Measurements from ENCODE around the gene OR14K1. TPM values are rescaled to one million over a fixed set of nuclear protein-coding genes. Genes with fewer than 3 reads are reported as not detected.

The OR14K1 gene
- total and polyA plus RNA-seq, 10 of the 15 experiments (the other 5 are each of a cell fraction or from before 2014, with no cell fraction given) = not detected

- ChIA-PET POLR2A (no interaction called here), CTCF (no interaction called here), SMC1A (ENCODE audit: uncharacterized antibody, unreplicated experiment) (no interaction called here), RAD21 (ENCODE audit: unreplicated experiment) (no interaction called here)
- 66% methylated on average over 2 of the region's 2 CpGs for WGBS (ENCODE audit: insufficient coverage, insufficient replicate concordance, low lambda C conversion rate, missing lambda C conversion rate)
- H3K36me3 ChIP-seq (ENCODE audit: control insufficient read depth in 2 of 2, insufficient read depth in 2 of 2, low read length in 1 of 2) = no peaks in the 10 kb centered on the region
- no peaks in the 10 kb centered on the region for H4K20me1 ChIP-seq (ENCODE audit: control insufficient read depth, insufficient read depth)
- no peak for FAIRE-seq
- no peaks in the 10 kb centered on the region for H3K79me2 ChIP-seq (ENCODE audit: control insufficient read depth, insufficient read depth, low read length)
- H3K27ac ChIP-seq (ENCODE audit: control insufficient read depth, insufficient read depth) = no peak within 1 kb of the TSS
- no peak within 1 kb of the TSS for H3K9ac ChIP-seq (ENCODE audit: control insufficient read depth, insufficient read depth, low read length)
- intact Hi-C loops (cut with micrococcal nuclease; ENCODE audit: unreplicated experiment) (no loop called here), in situ Hi-C loops (cut with MboI) (no loop called here)
- no peak within 1 kb of the TSS for H3K4me3 ChIP-seq
- H2AFZ ChIP-seq (ENCODE audit: control insufficient read depth, low read depth, low read length) = no peak within 1 kb of the TSS
- no peaks in the 10 kb centered on the region for H3K4me1 ChIP-seq (ENCODE audit: control insufficient read depth, insufficient read depth, low read length)
- no peak for TF ChIP-seq BACH1 (IDR thresholded peaks at IDR 0.05; ENCODE audit: borderline replicate concordance)
- TF ChIP-seq NRF1 (conservative IDR thresholded peaks at IDR 0.05; ENCODE audit: low read depth, low read length) = no peak
- TF ChIP-seq E4F1 (IDR thresholded peaks at IDR 0.05; ENCODE audit: borderline replicate concordance, partially characterized antibody) = no peak
- no peak for TF ChIP-seq CBFB (IDR thresholded peaks at IDR 0.05; ENCODE audit: low read depth)
- TF ChIP-seq GATAD2B (conservative IDR thresholded peaks at IDR 0.05; ENCODE audit: low read depth) = no peak
- no peaks in the 10 kb centered on the region; the same call in 2 of the 3 replicates for H3K9me3 ChIP-seq (replicated peaks; ENCODE audit: control insufficient read depth, insufficient read depth, low read length)
- no TSS peak for BruUV-seq (replicated peaks)
- ATAC-seq = no peak
- DNase-seq (ENCODE audit: low read depth, low spot score) = no peak
- H3K4me2 ChIP-seq (ENCODE audit: control insufficient read depth, insufficient read depth) = no peak within 1 kb of the TSS
- H3K27me3 ChIP-seq (replicated peaks in 1 of 2; ENCODE audit: control insufficient read depth in 2 of 2, insufficient read depth in 2 of 2, low read length in 1 of 2) = no peaks in the 10 kb centered on the region
Observed at GRCh38 chr1:247748041-247748440, 9.6 kb downstream of the OR14K1 start, which contains the start of gene OR14A2. OR14A2 (minus strand) TSS chr1:247748141.

GRCh38 chr1:247749870-247750269 is 11.5 kb downstream of the OR14K1 start:
- Histone ChIP-seq H2AFZ (ENCODE audit: control insufficient read depth, low read depth, low read length) (no peak overlapping the region), H3K9ac (ENCODE audit: control insufficient read depth, insufficient read depth, low read length) (no peak overlapping the region), H3K9me3 (replicated peaks; ENCODE audit: control insufficient read depth, insufficient read depth, low read length) (no peaks in the 10 kb centered on the region; the same call in 2 of the 3 replicates), H3K4me1 (ENCODE audit: control insufficient read depth, insufficient read depth, low read length) (no peaks in the 10 kb centered on the region), H3K27ac (ENCODE audit: control insufficient read depth, insufficient read depth) (no peak overlapping the region), H3K4me3 (no peak overlapping the region), H3K27me3 (replicated peaks in 1 of 2; ENCODE audit: control insufficient read depth in 2 of 2, insufficient read depth in 2 of 2, low read length in 1 of 2) (no peaks in the 10 kb centered on the region), H3K4me2 (ENCODE audit: control insufficient read depth, insufficient read depth) (no peak overlapping the region), H4K20me1 (ENCODE audit: control insufficient read depth, insufficient read depth) (no peaks in the 10 kb centered on the region), H3K79me2 (ENCODE audit: control insufficient read depth, insufficient read depth, low read length) (no peaks in the 10 kb centered on the region), H3K36me3 (ENCODE audit: control insufficient read depth in 2 of 2, insufficient read depth in 2 of 2, low read length in 1 of 2) (no peaks in the 10 kb centered on the region)
- FAIRE-seq (no peak), DNase-seq (ENCODE audit: low read depth, low spot score) (no peak), ATAC-seq (no peak)
- BruUV-seq (replicated peaks) = no TSS peak
- ChIA-PET POLR2A (no interaction called here), CTCF (no interaction called here), SMC1A (ENCODE audit: uncharacterized antibody, unreplicated experiment) (no interaction called here), RAD21 (ENCODE audit: unreplicated experiment) (no interaction called here)
- in situ Hi-C loops (cut with MboI) (no loop called here), intact Hi-C loops (cut with micrococcal nuclease; ENCODE audit: unreplicated experiment) (no loop called here)
- 0% methylated on average over 1 of the region's 1 CpG for WGBS (ENCODE audit: insufficient coverage, insufficient replicate concordance, low lambda C conversion rate, missing lambda C conversion rate)
- TF ChIP-seq PAX5 (IDR thresholded peaks at IDR 0.05; ENCODE audit: borderline replicate concordance, low read depth, low read length) (no peak), NRF1 (conservative IDR thresholded peaks at IDR 0.05; ENCODE audit: low read depth, low read length) (no peak), ZNF687 (IDR thresholded peaks at IDR 0.05) (no peak), MXI1 (IDR thresholded peaks at IDR 0.05; ENCODE audit: low read depth, low read length) (no peak), MYC (IDR thresholded peaks at IDR 0.05; ENCODE audit: insufficient read depth, insufficient read length, insufficient replicate concordance, low read length, severe bottlenecking) (no peak), NFXL1 (IDR thresholded peaks at IDR 0.05; ENCODE audit: borderline replicate concordance) (no peak)

All from GM12878 (cell line).